GM21825 (cell line): Measurements from ENCODE around the gene ROR1.

ENCODE experiments used
- ATAC-seq: cut with Tn5 transposase; IDR thresholded peaks from one replicate; pipeline ENCODE4 v1.9.1; 2021; ENCODE audit warnings: mild to moderate bottlenecking, moderate library complexity; ENCODE audit not compliant: unreplicated experiment

ROR1 gene

DNA sequence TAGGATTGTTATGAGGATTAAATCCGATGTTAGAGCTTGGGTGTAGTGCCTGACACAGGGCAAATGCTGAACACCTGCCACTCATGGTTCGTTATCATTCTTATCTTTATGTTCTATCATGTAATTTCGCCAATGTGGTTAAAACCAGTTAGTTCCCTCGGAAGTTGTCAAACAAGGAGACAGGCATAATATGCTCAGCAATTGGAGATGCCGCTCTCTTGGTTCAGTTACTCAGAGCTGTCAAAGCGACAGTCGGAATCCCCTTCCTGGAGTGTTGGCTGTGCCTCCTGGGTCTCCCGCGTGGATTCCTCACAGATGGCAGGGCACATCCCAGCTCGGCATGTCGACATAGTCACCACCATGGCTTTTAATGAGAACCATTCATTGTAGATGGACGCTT, 192.2 kb downstream of the ROR1 start:
- no peak for ATAC-seq

GRCh38 chr1:63967901-63968300, 194.1 kb downstream of the ROR1 start:
- no peak for ATAC-seq

DNA sequence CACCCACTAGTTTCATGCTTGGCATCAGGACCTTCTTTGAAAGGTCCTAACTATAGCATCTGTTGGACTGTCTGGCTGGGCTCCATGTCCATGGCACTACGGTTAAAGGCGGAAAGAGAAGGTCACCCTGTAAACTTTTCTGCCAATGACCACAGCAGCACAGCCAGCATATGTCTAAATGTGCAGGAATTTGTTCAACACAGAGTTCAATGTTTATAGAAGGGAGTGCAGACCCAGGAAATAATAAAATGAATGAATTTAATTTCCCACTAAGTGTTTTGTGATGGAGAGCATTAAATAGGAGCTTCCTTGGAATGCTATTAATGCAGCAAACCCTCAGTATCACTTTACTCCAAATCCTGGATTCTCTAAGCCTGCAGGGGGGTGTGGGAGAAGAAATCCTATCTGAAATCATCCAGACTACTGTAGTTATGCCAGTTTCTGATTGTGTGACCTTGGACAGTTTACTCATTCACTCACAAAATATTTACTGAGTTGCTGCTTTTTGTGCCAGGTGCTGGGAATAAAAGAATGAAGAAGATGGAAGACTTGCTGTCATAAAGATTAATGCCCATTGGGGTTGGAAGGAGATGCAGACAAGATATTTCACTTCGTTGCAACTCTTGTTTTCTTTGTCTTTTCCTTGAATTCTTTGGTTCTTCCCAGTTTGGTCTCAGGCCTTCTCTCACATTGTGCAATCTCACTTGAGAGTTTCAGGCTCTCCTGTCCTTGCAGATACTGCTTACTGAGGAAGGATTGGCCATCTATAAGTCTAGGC, 195.0 kb downstream of the ROR1 start:
- ATAC-seq = no peak

DNA sequence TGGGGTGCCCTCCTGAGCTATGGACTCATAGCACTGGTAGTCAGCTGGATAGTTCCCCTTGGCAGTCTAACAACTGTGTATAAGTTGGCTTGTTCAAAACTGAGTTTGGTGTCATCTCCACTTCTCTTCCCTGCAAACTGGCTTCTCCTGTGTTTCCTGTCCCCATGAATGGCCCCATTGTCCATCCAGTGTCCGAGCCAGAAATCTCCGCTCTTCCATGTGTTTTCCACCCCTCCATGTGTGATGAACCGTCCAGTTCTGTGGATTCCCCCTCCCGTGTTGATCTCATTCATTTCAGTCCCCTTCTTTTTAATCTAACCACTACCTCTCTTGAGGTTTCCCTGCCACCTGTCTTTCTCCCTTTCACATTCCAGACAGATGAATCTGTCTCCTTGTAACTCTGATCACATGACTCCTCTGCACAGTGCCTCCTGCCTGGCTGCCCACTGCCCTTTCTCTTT, 195.7 kb downstream of the ROR1 start:
- ATAC-seq = no peak

DNA sequence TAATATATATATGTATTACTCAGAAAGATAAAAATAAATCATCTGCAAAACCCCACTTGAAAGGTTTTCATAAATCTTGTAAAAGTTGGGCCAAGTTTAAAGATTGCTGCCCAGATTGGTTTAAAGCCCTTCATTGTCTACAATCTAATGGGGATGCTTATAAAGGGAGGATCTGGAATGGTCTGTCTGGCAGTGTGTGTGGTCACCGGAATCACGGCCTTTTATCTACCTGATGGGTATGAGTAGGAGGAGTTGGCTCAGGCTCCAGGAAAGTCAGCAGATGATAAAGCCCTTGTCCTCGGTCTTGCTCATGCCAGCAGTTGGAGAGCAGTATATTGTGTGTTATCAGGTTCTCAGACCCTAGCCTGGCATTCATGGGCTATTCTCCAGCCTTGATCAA, 197.7 kb downstream of the ROR1 start:
- ATAC-seq = no peak

DNA sequence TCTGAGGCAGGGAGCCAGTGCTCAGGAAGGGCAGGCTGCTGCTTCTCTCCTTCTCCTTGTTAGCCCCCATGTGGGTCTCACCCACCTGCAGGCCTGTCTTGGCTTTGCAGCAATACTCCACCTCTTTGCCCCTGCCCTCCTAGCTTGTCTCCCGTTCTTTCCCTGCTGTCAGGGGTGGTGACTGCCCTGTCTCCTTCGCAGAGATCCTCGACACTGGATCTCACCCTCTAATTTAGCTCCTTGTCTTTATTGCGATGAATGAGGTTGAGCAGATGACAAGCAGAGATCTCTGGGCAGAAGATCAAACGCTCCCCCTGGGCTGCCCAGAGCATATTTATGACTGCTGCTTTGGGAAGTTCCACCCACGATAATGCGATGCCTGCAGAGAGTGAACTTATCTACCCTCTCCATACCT, 199.2 kb downstream of the ROR1 start:
- ATAC-seq = no peak

DNA sequence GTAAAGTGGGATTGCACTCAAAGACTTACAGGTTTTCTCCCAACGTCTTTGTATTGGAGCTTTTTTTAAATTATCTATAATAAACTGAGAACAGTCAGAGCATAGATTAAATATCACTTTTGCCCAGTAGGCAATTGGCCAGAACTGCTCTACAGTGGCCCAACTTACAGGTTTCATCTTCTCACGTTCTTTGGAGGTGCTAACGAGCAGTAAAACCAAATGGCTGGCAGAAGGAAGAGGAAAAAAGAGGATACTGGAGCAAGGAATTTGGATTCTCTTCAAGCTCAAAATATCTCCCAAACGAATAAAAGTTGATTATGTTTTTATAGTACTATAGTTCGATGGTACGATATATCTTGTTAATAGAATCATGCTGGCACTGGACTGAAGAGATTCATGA, 201.1 kb downstream of the ROR1 start:
- no peak for ATAC-seq

DNA sequence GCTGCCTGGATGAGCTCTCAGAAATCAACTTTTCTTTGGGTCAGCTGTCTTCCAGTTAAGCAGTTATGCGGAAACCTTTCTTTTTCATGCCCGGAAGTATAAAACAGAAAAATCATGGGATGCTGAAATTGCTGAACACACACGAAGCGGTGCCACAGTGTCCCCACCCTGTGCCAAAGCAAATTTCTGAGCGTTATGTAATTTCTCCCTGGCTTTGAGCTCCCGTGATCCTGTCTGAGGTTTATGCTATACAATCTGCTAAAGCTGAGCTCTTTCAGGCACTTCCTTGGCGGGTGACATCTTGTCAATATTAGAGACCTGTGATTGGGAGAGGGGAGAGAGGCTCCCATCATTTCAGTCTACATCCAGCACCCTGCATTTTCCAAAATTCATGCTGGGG, 201.7 kb downstream of the ROR1 start:
- ATAC-seq = no peak

- ATAC-seq = no peak
Measured at GRCh38 chr1:63976006-63976405, 202.2 kb downstream of the ROR1 start.

GRCh38 chr1:63977466-63977865, 203.6 kb downstream of the ROR1 start:
- no peak for ATAC-seq

GRCh38 chr1:63980740-63981407, 207.1 kb downstream of the ROR1 start:
- ATAC-seq = no peak

- no peak for ATAC-seq
Measured at GRCh38 chr1:63981408-63981773, 207.6 kb downstream of the ROR1 start.

DNA sequence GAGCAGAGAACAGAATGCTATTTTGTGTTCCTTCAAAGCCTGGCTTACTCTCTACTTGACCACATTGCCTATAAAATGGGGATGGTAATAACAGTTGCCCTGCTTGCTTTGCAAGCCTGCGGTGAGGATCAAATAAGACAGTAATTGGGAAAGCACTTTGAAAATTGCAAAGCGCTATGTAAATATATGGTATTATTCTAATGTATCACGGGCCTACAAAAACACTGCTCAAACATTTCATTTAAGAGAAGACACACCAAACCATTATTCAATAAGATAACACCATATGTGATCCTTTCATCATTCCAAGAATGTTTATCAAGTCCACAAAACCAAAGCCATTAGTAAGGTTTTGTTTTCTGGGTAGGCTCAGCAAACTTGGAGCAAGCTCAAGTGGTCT, 208.4 kb downstream of the ROR1 start:
- no peak for ATAC-seq

DNA sequence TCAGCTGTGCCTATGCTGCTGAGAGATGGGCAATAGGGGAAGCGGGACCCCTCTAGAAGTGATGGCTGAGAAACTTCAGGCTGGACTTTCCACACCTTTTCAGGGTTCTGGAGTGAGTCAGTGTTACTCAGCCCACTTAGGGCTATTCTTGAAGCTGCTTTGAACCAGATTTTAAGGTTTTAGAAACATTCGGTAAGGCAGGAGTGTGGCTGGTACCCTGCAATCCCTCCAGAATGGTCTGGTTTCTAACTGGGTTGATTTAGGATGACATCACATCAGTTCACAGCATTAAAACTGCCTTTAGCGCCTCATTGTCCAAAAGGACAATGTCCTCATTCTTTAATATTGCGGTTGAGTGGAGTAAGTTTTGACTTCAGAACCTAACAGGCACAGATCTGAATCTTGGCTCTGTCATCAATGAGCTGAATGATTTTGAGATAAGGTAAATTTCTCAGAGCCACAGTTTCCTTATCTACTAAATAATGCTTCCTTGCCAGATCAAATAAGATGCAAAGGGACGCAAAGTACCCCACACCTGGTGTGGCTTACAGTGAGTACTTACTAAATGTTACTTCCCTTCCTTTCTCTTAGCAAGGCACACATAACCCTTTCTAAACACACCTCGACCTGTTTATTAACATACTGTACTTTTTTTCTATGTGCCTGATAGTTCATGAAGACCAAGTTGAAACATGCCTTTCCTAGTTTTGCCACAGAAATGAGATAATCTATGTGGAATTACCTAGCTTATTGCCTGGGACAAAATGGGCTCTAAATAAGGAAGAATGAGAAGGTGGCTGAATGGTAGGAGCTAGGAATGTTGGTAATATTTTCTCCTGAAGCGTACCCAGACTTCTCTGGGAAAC, 209.8 kb downstream of the ROR1 start:
- no peak for ATAC-seq

DNA sequence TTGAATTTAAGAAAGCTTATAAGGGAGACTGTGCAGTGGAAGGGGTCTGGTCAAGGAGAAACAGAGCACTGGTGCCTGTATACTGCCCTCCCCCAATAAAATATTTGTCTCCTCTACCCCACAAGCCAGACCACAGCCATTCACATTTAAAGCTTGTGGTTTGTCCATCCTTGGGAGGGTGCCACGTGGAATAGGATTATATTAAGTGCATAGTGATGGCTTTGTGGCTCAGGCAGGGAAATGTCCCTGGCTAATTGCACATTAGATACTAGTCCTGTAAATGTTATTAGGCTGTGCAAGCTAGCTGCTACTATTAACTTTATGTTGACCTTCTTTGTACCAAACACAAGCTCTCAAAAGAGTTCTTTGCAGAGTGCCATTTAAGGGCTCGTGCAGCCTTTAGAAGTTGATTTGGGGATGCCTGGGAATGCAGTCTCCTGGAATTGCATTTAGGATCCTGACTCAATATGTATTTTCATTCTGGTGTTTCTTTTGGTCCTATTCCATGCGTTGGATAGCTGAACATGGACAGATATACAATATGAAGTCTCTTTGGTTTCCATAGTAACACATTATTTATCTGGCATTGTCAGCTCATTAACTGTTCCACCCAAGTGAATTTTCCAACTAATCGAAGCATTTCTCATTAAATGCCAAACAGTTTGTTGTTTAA, 210.6 kb downstream of the ROR1 start:
- no peak for ATAC-seq

GRCh38 chr1:63984930-63985290, 211.1 kb downstream of the ROR1 start:
- ATAC-seq = no peak

DNA sequence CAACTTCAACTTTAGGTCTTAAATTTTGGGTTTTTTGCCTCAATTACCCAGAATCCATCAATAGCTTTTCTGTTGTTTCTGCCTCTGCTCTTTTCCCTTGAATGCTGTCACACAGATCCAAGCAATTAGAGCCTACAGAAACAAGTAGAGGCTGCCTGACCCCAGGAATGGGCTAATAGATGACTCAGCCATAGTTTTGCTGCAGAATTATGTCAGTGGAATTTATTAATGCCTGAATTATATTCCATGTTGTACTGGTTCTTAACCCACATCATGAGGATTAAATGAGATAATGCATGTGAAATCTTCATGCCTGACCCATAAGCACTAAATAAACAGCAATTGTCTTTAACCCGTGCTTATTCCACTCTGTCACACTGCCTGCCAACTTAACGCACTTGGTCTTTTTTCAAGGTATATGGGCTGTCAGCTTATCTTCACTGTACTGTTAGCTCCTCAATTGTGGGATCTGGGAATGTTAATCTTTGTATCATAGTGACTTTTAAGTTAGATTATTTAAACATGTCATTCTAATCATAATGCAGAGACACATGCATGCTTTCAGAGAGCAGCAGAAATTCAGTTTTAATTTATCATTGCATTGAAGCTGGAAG, 213.3 kb downstream of the ROR1 start:
- ATAC-seq = no peak

DNA sequence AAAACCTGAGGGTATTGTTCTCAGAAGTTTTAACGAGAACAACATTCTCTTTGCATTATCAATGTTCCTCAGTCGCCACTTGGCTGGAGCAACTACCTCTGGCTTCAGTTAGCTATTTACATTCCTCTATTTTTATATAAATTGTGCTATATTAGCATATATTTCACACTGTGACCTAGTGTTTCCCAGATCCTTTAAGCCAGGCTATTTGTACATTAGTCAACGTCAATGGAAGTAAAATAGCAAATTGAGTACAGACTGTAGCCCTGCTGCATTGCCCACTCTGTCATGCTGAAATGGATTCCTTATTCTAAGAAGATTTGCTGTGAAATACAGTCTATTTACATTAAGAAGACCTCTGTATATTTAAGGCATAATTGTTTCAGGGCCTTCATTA, 213.8 kb downstream of the ROR1 start:
- ATAC-seq = no peak

DNA sequence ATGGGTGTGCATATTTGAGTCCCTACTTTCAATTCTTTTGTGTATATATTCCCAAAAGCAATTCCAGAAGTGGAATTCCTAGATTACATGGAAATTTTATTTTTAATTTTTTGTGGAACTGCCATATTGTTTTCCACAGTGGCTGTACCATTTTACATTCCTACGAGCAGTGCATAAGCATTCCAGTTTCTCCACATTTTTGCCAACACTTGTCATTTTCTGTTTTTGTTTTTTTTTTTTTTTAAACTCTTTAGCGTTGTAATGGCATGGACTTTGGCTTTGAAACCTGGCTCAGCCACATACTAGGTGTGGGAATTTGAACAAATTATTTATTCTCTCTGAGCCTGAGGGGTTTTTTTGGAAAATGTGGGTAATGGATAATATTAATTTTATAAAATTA, 215.1 kb downstream of the ROR1 start:
- no peak for ATAC-seq

DNA sequence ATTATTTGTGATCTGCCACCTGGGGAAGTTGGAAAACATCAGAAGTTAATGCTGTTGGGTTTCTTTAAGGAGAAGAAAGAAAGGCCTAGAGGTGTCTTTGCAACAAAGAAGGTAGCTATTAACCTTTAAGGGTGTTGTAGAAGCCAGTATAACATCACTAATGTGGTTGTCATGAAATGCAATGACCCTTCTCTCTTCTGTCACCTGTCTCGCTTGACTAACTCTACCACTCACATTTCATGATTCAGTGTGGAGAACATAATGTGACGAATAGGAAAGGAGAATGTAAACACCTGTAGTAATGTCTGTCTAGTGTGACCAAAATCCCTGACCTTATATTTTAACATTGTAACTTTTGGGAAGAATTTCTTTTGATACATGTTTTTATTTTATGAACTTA, 217.9 kb downstream of the ROR1 start:
- ATAC-seq = no peak

DNA sequence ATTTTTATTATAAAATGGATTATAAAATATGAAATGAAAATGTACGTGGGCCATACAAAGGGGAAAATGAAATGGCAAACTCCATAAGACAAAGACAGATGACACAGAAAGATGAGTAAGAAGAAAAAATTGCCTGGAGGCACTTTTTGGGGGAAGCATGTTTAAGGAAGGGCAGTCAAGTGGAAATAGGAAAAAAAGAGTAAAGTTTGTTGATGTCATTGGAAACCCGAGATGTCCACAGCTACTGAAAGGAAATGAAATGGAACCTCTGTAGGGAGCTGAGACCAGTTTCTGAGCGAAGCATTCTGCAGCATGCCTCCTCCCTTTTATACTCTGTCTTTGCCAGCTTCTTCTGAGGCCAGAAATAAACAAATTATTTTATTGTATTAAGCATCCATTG, 226.2 kb downstream of the ROR1 start:
- ATAC-seq = no peak
